Posterior cingulate gyrus (tissue), 11 donors: ENCODE data around the gene GRIN3B.
A peak's percentile ranks its signal among the peaks of the same experiment; 100 is the strongest.

Source experiments
- DNase-seq, 10 donors: peaks; one replicate each; pipeline versions ENCODE4 v3.0.0 to v3.0.0-alpha.2; 2020 to 2021; ENCODE audit warnings: mixed read lengths in 3 of 10
- intact Hi-C: fragments of 100-400 bp; cut with DNase I; formaldehyde crosslinking; loops from one replicate; pipeline ENCODE4 v1.15.1; 2023

GRIN3B gene

GRCh38 chr19:1037621-1038064 lies 37.4 kb downstream of the GRIN3B start:
- DNase-seq: no peak
- intact Hi-C loops: no loop called here

GRCh38 chr19:1038978-1039645 lies 38.9 kb downstream of the GRIN3B start:
- intact Hi-C loops: no loop called here
- no peak for DNase-seq

- intact Hi-C loops: loop anchor here (2.0 to 10.0 kb wide), 2 partner anchors 19 to 55 kb away; partner anchors contain the start of genes POLR2E, RNU6-2 and TMEM259
Observed at GRCh38 chr19:1039646-1040475, 39.6 kb downstream of the GRIN3B start, which contains the start of gene ABCA7. Gene ABCA7, plus strand, starts transcription at chr19:1040107. Its CDS starts 1,255 bp downstream, at chr19:1041362.

GRCh38 chr19:1040476-1041271 lies 40.5 kb downstream of the GRIN3B start:
- intact Hi-C loops: loop anchor here (2.0 to 10.0 kb wide), 2 partner anchors 20 to 54 kb away; partner anchors contain the start of genes POLR2E, RNU6-2 and TMEM259
- DNase-seq: peak; percentile 87 to 99 (median 95)

More at GRCh38 chr19:1039646-1040475, 39.6 kb downstream of the GRIN3B start, which contains the start of gene ABCA7:
- DNase-seq: peak; percentile 93 to 100 (median 98)

GRCh38 chr19:1041272-1041834 lies 41.1 kb downstream of the GRIN3B start:
- DNase-seq: no peak
- intact Hi-C loops: loop anchor here (2.0 to 10.0 kb wide), 2 partner anchors 21 to 53 kb away; partner anchors contain the start of genes POLR2E, RNU6-2 and TMEM259

GRCh38 chr19:1041835-1042685 lies 41.8 kb downstream of the GRIN3B start:
- intact Hi-C loops: loop anchor here (2.0 to 10.0 kb wide), 2 partner anchors 21 to 53 kb away; partner anchors contain the start of genes POLR2E, RNU6-2 and TMEM259
- DNase-seq: no peak

GRCh38 chr19:1042689-1043511 lies 42.7 kb downstream of the GRIN3B start:
- DNase-seq: no peak
- intact Hi-C loops: loop anchor here (10.0 kb wide), 1 partner anchor 52 kb away; the partner anchor contains the start of gene POLR2E

- intact Hi-C loops: loop anchor here (10.0 kb wide), 1 partner anchor 50 kb away; the partner anchor contains the start of gene POLR2E
- no peak for DNase-seq
Observed at GRCh38 chr19:1045247-1045603, 45.0 kb downstream of the GRIN3B start.

GRCh38 chr19:1046117-1046626 lies 46.0 kb downstream of the GRIN3B start:
- DNase-seq: no peak
- intact Hi-C loops: loop anchor here (10.0 kb wide), 1 partner anchor 49 kb away; the partner anchor contains the start of gene POLR2E

GRCh38 chr19:1046836-1047695 lies 46.8 kb downstream of the GRIN3B start:
- no peak for DNase-seq
- intact Hi-C loops: loop anchor here (10.0 kb wide), 1 partner anchor 48 kb away; the partner anchor contains the start of gene POLR2E

- no peak for DNase-seq
Observed at GRCh38 chr19:1047696-1048147, 47.5 kb downstream of the GRIN3B start.

GRCh38 chr19:1049106-1049505 lies 48.9 kb downstream of the GRIN3B start:
- DNase-seq: no peak
- intact Hi-C loops: loop anchor here (10.0 kb wide), 1 partner anchor 46 kb away; the partner anchor contains the start of gene POLR2E

More at GRCh38 chr19:1047696-1048147, 47.5 kb downstream of the GRIN3B start:
- intact Hi-C loops: loop anchor here (10.0 kb wide), 1 partner anchor 47 kb away; the partner anchor contains the start of gene POLR2E

- DNase-seq: no peak
- intact Hi-C loops: loop anchor here (10.0 kb wide), 1 partner anchor 45 kb away; the partner anchor contains the start of gene POLR2E
Observed at GRCh38 chr19:1049800-1050199, 49.6 kb downstream of the GRIN3B start.

- intact Hi-C loops: no loop called here
- no peak for DNase-seq
Observed at GRCh38 chr19:1050989-1051788, 51.0 kb downstream of the GRIN3B start.

GRCh38 chr19:1051791-1052190 lies 51.6 kb downstream of the GRIN3B start:
- no peak for DNase-seq
- intact Hi-C loops: no loop called here
